PC-9 (cell line): Measurements from ENCODE around the gene PRKCA. TPM values are rescaled to one million over a fixed set of nuclear protein-coding genes. Genes with fewer than 3 reads are reported as not detected.
A peak's percentile ranks its signal among the peaks of the same experiment; 100 is the strongest.

Experiments used
- BruUV-seq: library from RNA; stranded (reverse); fragments of 400-500 nt; replicated peaks from 2 replicates; lab custom pipeline; 2021; lab: Mats Ljungman, UMichigan
- CTCF ChIA-PET: fragments of 300-600 bp; sonication (Branson Sonifier 250); formaldehyde crosslinking; loops from one replicate; lab custom pipeline; 2022; ENCODE audit warnings: antibody characterized with exemption; lab: Charles Lee
- POLR2A ChIA-PET: fragments of 300-600 bp; sonication (Branson Sonifier 250); formaldehyde crosslinking; loops from one replicate; lab custom pipeline; 2022; ENCODE audit warnings: antibody characterized with exemption; ENCODE audit not compliant: unreplicated experiment; lab: Charles Lee
- DNase-seq, 2 experiments: peaks; one replicate each; pipeline versions ENCODE4 v3.0.0 to v3.0.0-alpha.2; 2015 to 2022; ENCODE audit warnings: mixed read lengths in 1 of 2
- H2AFZ ChIP-seq: fragments of 200-600 bp; sonication (generic); 2 replicates; pipeline ENCODE4 v1.8.1; 2017; ENCODE audit warnings: antibody characterized with exemption
- H3F3A ChIP-seq: fragments of 200-600 bp; sonication (generic); 2 replicates; pipeline ENCODE4 v1.8.1; 2017; ENCODE audit warnings: antibody characterized with exemption, mild to moderate bottlenecking, low read depth; ENCODE audit not compliant: insufficient read depth
- H3K27ac ChIP-seq: fragments of 200-600 bp; sonication (generic); 2 replicates; pipeline ENCODE4 v1.6.1; 2016; ENCODE audit warnings: mixed run types
- H3K27me3 ChIP-seq: fragments of 200-600 bp; sonication (generic); 2 replicates; pipeline ENCODE4 v1.6.1; 2016; ENCODE audit warnings: low read depth, mixed run types; ENCODE audit not compliant: insufficient read depth
- H3K36me3 ChIP-seq: fragments of 200-600 bp; sonication (generic); 2 replicates; pipeline ENCODE4 v1.6.1; 2016; ENCODE audit warnings: low read depth, mixed run types
- H3K4me1 ChIP-seq: fragments of 200-600 bp; sonication (generic); replicated peaks from 2 replicates; pipeline ENCODE4 v1.6.1; 2016; ENCODE audit warnings: mixed run types; ENCODE audit not compliant: insufficient read depth
- H3K4me2 ChIP-seq: fragments of 200-600 bp; sonication (generic); 2 replicates; pipeline ENCODE4 v1.6.1; 2017; ENCODE audit warnings: mixed run types
- H3K4me3 ChIP-seq: fragments of 200-600 bp; sonication (generic); 2 replicates; pipeline ENCODE4 v1.6.1; 2016; ENCODE audit warnings: mixed run types
- H3K79me2 ChIP-seq: fragments of 200-600 bp; sonication (generic); 2 replicates; pipeline ENCODE4 v1.6.1; 2017; ENCODE audit warnings: low read depth, mixed run types
- H3K9me2 ChIP-seq: fragments of 200-600 bp; sonication (generic); 2 replicates; pipeline ENCODE4 v1.8.1; 2017; ENCODE audit warnings: mild to moderate bottlenecking; ENCODE audit not compliant: insufficient read depth
- H3K9me3 ChIP-seq: fragments of 200-600 bp; sonication (generic); 2 replicates; pipeline ENCODE4 v1.8.1; 2016; ENCODE audit warnings: low read depth; ENCODE audit not compliant: insufficient read depth
- H4K20me1 ChIP-seq: fragments of 200-600 bp; sonication (generic); 2 replicates; pipeline ENCODE4 v1.8.1; 2017; ENCODE audit not compliant: insufficient read depth
- CTCF ChIP-seq: fragments of 200-600 bp; sonication (generic); conservative IDR thresholded peaks from 2 replicates; pipeline ENCODE4 v1.6.1; 2017; ENCODE audit warnings: mixed run types, antibody characterized with exemption, mild to moderate bottlenecking, moderate library complexity
- EZH2 ChIP-seq: fragments of 200-600 bp; sonication (generic); IDR thresholded peaks from 2 replicates; pipeline ENCODE4 v1.8.0; 2017; ENCODE audit warnings: antibody characterized with exemption, low read depth
- intact Hi-C: fragments of 100-400 bp; cut with micrococcal nuclease; formaldehyde crosslinking; loops from one replicate; pipeline ENCODE4 v1.10.0; 2022; ENCODE audit not compliant: unreplicated experiment
- total RNA-seq: library from RNA; stranded (reverse); gene quantifications from 2 replicates; pipeline ENCODE4 v1.2.3, GENCODE V29; 2021

The PRKCA gene
- total RNA-seq, 1 experiment from 2014 or later: 23.1 TPM

DNA sequence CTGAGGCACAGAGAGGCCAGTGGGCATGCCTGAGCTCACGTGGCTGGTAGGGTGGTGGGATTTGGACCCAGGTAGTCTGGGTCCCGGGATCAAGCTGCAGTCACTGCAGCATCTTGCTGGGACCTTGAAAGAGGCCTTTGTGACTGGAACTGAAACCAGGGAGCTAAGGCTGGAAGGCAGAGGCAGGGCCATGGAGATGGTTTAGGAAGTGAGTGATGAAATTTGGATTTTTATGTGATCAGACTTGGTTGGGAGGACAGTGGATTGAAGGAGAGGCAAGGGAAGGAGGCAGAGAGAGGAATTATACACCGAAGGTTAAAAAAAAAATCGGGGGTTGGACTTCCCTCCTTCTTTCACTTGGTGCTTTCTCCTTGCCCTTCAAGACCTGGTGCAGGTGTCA, 277.1 kb downstream of the PRKCA start:
- intact Hi-C loops: no loop called here
- no peaks in the 10 kb centered on the region for H3K36me3 ChIP-seq
- no peak overlapping the region for H3K4me2 ChIP-seq
- no peak for DNase-seq
- H3K27me3 ChIP-seq: no peaks in the 10 kb centered on the region
- H3K4me1 ChIP-seq: peaks cover 8% of the 10 kb centered on the region; the same call in 1 of the 2 replicates
- H3F3A ChIP-seq: peaks cover 9% of the 10 kb centered on the region; the same call in 1 of the 2 replicates
- no peak overlapping the region for H2AFZ ChIP-seq
- H3K9me2 ChIP-seq: no peaks in the 10 kb centered on the region
- CTCF ChIA-PET: no interaction called here
- no peak for TF ChIP-seq EZH2
- no peak for TF ChIP-seq CTCF
- POLR2A ChIA-PET: interaction anchor here (0.6 kb wide), 1 partner anchor 86 kb away, joined by 8 read pairs; no protein-coding TSS in a partner anchor
- no peak overlapping the region for H3K4me3 ChIP-seq
- no peaks in the 10 kb centered on the region for H3K9me3 ChIP-seq
- H4K20me1 ChIP-seq: no peaks in the 10 kb centered on the region
- BruUV-seq: no TSS peak
- no peaks in the 10 kb centered on the region; the same call in 1 of the 2 replicates for H3K79me2 ChIP-seq
- H3K27ac ChIP-seq: peak overlapping the region; percentile 3; the same call in 1 of the 2 replicates

DNA sequence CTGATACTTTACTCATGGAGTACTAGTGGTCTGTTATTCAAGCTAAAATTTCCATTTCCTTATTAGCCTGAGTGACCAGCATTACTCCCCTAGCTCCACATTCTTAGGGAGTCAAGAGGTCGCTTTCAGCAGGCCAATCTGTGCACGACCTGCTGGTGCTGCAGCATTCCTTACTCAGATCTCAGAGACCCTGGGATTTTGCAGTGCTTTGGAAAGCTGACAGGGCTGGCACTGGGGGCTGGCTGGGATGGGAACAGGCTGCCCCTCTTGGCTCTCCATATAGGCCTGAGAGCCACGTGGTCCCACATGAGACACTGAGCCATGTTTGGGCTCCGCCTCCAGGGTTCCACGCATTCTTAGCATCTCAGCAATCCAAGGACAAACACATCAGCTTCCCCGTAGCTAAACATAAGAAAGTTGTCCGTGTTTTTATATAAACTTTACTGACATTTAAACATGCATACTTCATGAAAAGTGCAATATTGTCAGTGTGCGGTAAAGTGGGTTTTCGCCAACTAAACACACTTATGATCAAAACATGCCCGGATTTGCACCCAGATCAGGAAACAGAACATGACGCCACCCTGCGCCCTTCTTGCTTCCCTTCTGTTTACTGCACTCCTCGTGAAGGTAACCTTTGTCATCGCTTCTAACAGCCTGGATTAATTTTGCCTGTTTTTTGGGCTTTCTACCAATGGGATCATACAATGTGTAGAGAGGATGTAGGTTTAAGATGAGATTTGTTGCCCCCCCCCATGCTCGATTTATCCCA, 278.0 kb downstream of the PRKCA start:
- Histone ChIP-seq H3K79me2 (no peaks in the 10 kb centered on the region; the same call in 1 of the 2 replicates), H3F3A (peaks cover 9% of the 10 kb centered on the region; the same call in 1 of the 2 replicates), H3K4me3 (no peak overlapping the region), H3K9me3 (no peaks in the 10 kb centered on the region), H3K36me3 (no peaks in the 10 kb centered on the region), H3K4me2 (no peak overlapping the region), H4K20me1 (no peaks in the 10 kb centered on the region), H3K4me1 (peaks cover 8% of the 10 kb centered on the region; the same call in 1 of the 2 replicates), H3K9me2 (no peaks in the 10 kb centered on the region), H3K27ac (peak overlapping the region; percentile 3; the same call in 1 of the 2 replicates), H3K27me3 (no peaks in the 10 kb centered on the region), H2AFZ (no peak overlapping the region)
- TF ChIP-seq EZH2 (no peak), CTCF (no peak)
- POLR2A ChIA-PET: interaction anchor here (0.5 to 0.6 kb wide), 3 partner anchors 73 to 1849 kb away, joined by 3 to 8 read pairs (median 4); no protein-coding TSS in a partner anchor
- CTCF ChIA-PET: no interaction called here
- DNase-seq: peak; percentile 25 to 48
- no TSS peak for BruUV-seq
- intact Hi-C loops: no loop called here

GRCh38 chr17:66580956-66581391, 278.6 kb downstream of the PRKCA start:
- Histone ChIP-seq H3K27me3 (no peaks in the 10 kb centered on the region), H2AFZ (no peak overlapping the region), H3K9me2 (no peaks in the 10 kb centered on the region), H3K79me2 (no peaks in the 10 kb centered on the region; the same call in 1 of the 2 replicates), H3K9me3 (no peaks in the 10 kb centered on the region), H3K4me3 (no peak overlapping the region), H3K36me3 (no peaks in the 10 kb centered on the region), H3F3A (peaks cover 10% of the 10 kb centered on the region; the same call in 1 of the 2 replicates), H4K20me1 (no peaks in the 10 kb centered on the region), H3K27ac (no peak overlapping the region), H3K4me2 (no peak overlapping the region), H3K4me1 (peaks cover 8% of the 10 kb centered on the region; the same call in 1 of the 2 replicates)
- no peak for DNase-seq
- TF ChIP-seq EZH2 (no peak), CTCF (no peak)
- CTCF ChIA-PET: no interaction called here
- POLR2A ChIA-PET: interaction anchor here (0.5 kb wide), 1 partner anchor 1848 kb away, joined by 4 read pairs; no protein-coding TSS in a partner anchor
- BruUV-seq: no TSS peak
- intact Hi-C loops: no loop called here
